ENCODE results near the gene CDK13. TPM values are rescaled to one million over a fixed set of nuclear protein-coding genes. Genes with fewer than 3 reads are reported as not detected.

CDK13 gene
- total RNA-seq, 2 experiments from 2014 or later, result 84.3 to 90.9 TPM

- peaks cover under 1% of the 10 kb centered on the region; the same call in 1 of the 2 replicates for H3K79me2 ChIP-seq (ENCODE audit: insufficient read depth, low read depth, low read length)
- no peak overlapping the region for H3K4me2 ChIP-seq (ENCODE audit: low read length)
- H3K4me3 ChIP-seq (ENCODE audit: low read depth, low read length, poor library complexity, severe bottlenecking), result no peak overlapping the region
- no peak for DNase-seq (ENCODE audit: low spot score)
- POLR2A ChIA-PET, result no interaction called here
- CTCF ChIA-PET (ENCODE audit: unreplicated experiment), result no interaction called here
- TF ChIP-seq CTCF (conservative IDR thresholded peaks at IDR 0.05; ENCODE audit: low read length) (no peak), EZH2phosphoT487 (IDR thresholded peaks at IDR 0.05; ENCODE audit: borderline replicate concordance, low read depth, low read length) (no peak)
- H2AFZ ChIP-seq (ENCODE audit: low read length), result no peak overlapping the region
- H3K9me3 ChIP-seq (ENCODE audit: low read length), result no peaks in the 10 kb centered on the region
- H4K20me1 ChIP-seq (ENCODE audit: insufficient read depth, low read length), result no peaks in the 10 kb centered on the region
- intact Hi-C loops (cut with micrococcal nuclease; ENCODE audit: unreplicated experiment), result no loop called here
- H3K9me2 ChIP-seq (ENCODE audit: insufficient read depth, low read length), result no peaks in the 10 kb centered on the region
- H3K36me3 ChIP-seq (ENCODE audit: insufficient read depth, low read length), result peaks cover 50% of the 10 kb centered on the region
- no peak overlapping the region for H3K27ac ChIP-seq (ENCODE audit: low read depth, low read length, poor library complexity, severe bottlenecking)
- no TSS peak for BruUV-seq (replicated peaks)
- H3K4me1 ChIP-seq (ENCODE audit: insufficient read depth, low read length, poor library complexity, severe bottlenecking), result no peaks in the 10 kb centered on the region
Observed at GRCh38 chr7:40059057-40059456, 109.0 kb downstream of the CDK13 start.

- no peak overlapping the region for H2AFZ ChIP-seq (ENCODE audit: low read length)
- no peak for DNase-seq (ENCODE audit: low spot score)
- intact Hi-C loops (cut with micrococcal nuclease; ENCODE audit: unreplicated experiment), result no loop called here
- H3K36me3 ChIP-seq (ENCODE audit: insufficient read depth, low read length), result peaks cover 20% of the 10 kb centered on the region
- ChIA-PET CTCF (ENCODE audit: unreplicated experiment) (no interaction called here), POLR2A (interaction anchor here (0.7 kb wide), 1 partner anchor 16 kb away, joined by 3 read pairs; no protein-coding TSS in a partner anchor)
- BruUV-seq (replicated peaks), result no TSS peak
- H3K4me1 ChIP-seq (ENCODE audit: insufficient read depth, low read length, poor library complexity, severe bottlenecking), result no peaks in the 10 kb centered on the region
- H4K20me1 ChIP-seq (ENCODE audit: insufficient read depth, low read length), result no peaks in the 10 kb centered on the region
- no peaks in the 10 kb centered on the region for H3K79me2 ChIP-seq (ENCODE audit: insufficient read depth, low read depth, low read length)
- H3K4me3 ChIP-seq (ENCODE audit: low read depth, low read length, poor library complexity, severe bottlenecking), result no peak overlapping the region
- no peak overlapping the region for H3K4me2 ChIP-seq (ENCODE audit: low read length)
- TF ChIP-seq EZH2phosphoT487 (IDR thresholded peaks at IDR 0.05; ENCODE audit: borderline replicate concordance, low read depth, low read length) (no peak), CTCF (conservative IDR thresholded peaks at IDR 0.05; ENCODE audit: low read length) (no peak)
- H3K27ac ChIP-seq (ENCODE audit: low read depth, low read length, poor library complexity, severe bottlenecking), result no peak overlapping the region
- H3K9me2 ChIP-seq (ENCODE audit: insufficient read depth, low read length), result no peaks in the 10 kb centered on the region
- no peaks in the 10 kb centered on the region for H3K9me3 ChIP-seq (ENCODE audit: low read length)
Observed at GRCh38 chr7:40072268-40072667, 122.2 kb downstream of the CDK13 start.

GRCh38 chr7:40073239-40073638 lies 123.2 kb downstream of the CDK13 start:
- H3K79me2 ChIP-seq (ENCODE audit: insufficient read depth, low read depth, low read length), result no peaks in the 10 kb centered on the region
- H3K9me2 ChIP-seq (ENCODE audit: insufficient read depth, low read length), result no peaks in the 10 kb centered on the region
- intact Hi-C loops (cut with micrococcal nuclease; ENCODE audit: unreplicated experiment), result no loop called here
- no peak overlapping the region for H3K4me3 ChIP-seq (ENCODE audit: low read depth, low read length, poor library complexity, severe bottlenecking)
- no peaks in the 10 kb centered on the region for H3K9me3 ChIP-seq (ENCODE audit: low read length)
- no peak overlapping the region for H2AFZ ChIP-seq (ENCODE audit: low read length)
- BruUV-seq (replicated peaks), result no TSS peak
- H3K27ac ChIP-seq (ENCODE audit: low read depth, low read length, poor library complexity, severe bottlenecking), result no peak overlapping the region
- no peaks in the 10 kb centered on the region for H3K4me1 ChIP-seq (ENCODE audit: insufficient read depth, low read length, poor library complexity, severe bottlenecking)
- CTCF ChIA-PET (ENCODE audit: unreplicated experiment), result no interaction called here
- DNase-seq (ENCODE audit: low spot score), result no peak
- POLR2A ChIA-PET, result no interaction called here
- H4K20me1 ChIP-seq (ENCODE audit: insufficient read depth, low read length), result no peaks in the 10 kb centered on the region
- peaks cover 23% of the 10 kb centered on the region for H3K36me3 ChIP-seq (ENCODE audit: insufficient read depth, low read length)
- no peak overlapping the region for H3K4me2 ChIP-seq (ENCODE audit: low read length)
- no peak for TF ChIP-seq EZH2phosphoT487 (IDR thresholded peaks at IDR 0.05; ENCODE audit: borderline replicate concordance, low read depth, low read length)
- no peak for TF ChIP-seq CTCF (conservative IDR thresholded peaks at IDR 0.05; ENCODE audit: low read length)
